ENCODE data around the gene ONECUT1.

- no peak for TF ChIP-seq CTCF (conservative IDR thresholded peaks at IDR 0.05; ENCODE audit: low read length)
- TF ChIP-seq EZH2phosphoT487 (IDR thresholded peaks at IDR 0.05; ENCODE audit: borderline replicate concordance, low read depth, low read length): no peak
Measured at GRCh38 chr15:52710050-52710707, 80.0 kb downstream of the ONECUT1 start.

Data from OCI-LY7 (cell line).